WERI-Rb-1 (cell line): ENCODE results near the gene UBE2J2.

ENCODE experiments used
- DNase-seq: peaks from one replicate; pipeline ENCODE4 v3.0.0-alpha.2; 2020
- H3K27ac ChIP-seq: fragments of 250-450 bp; sonication (Bioruptor Pico); 2 replicates; pipeline ENCODE4 v1.5.1; 2020; ENCODE audit warnings: mild to moderate bottlenecking, moderate library complexity
- H3K27me3 ChIP-seq: fragments of 250-450 bp; sonication (Bioruptor Pico); 2 replicates; pipeline ENCODE4 v1.5.1; 2021; ENCODE audit warnings: mild to moderate bottlenecking, low read depth, moderate library complexity; ENCODE audit not compliant: insufficient read depth, severe bottlenecking
- H3K36me3 ChIP-seq: fragments of 250-450 bp; sonication (Bioruptor Pico); 2 replicates; pipeline ENCODE4 v1.5.1; 2020; ENCODE audit warnings: mild to moderate bottlenecking, moderate library complexity
- H3K4me3 ChIP-seq: 2 replicates; pipeline ENCODE4 v1.5.1; 2011; ENCODE audit warnings: low read depth, mild to moderate bottlenecking, control low read depth, low read length
- H3K9me3 ChIP-seq: fragments of 250-450 bp; sonication (Bioruptor Pico); 2 replicates; pipeline ENCODE4 v1.5.1; 2021; ENCODE audit warnings: mild to moderate bottlenecking, moderate library complexity; ENCODE audit not compliant: severe bottlenecking
- CTCF ChIP-seq: IDR thresholded peaks from 2 replicates; pipeline ENCODE4 v1.5.1; 2011; ENCODE audit warnings: low read depth, mild to moderate bottlenecking, control low read depth, inconsistent platforms, low read length

UBE2J2 gene

GRCh38 chr1:1259540-1259939, 14.1 kb downstream of the UBE2J2 start:
- DNase-seq, result no peak
- H3K9me3 ChIP-seq, result no peaks in the 10 kb centered on the region
- no peaks in the 10 kb centered on the region for H3K27me3 ChIP-seq
- TF ChIP-seq CTCF, result no peak
- no peak overlapping the region for H3K27ac ChIP-seq
- peaks cover 68% of the 10 kb centered on the region for H3K36me3 ChIP-seq
- no peak overlapping the region for H3K4me3 ChIP-seq

- peaks cover 68% of the 10 kb centered on the region for H3K36me3 ChIP-seq
- DNase-seq, result no peak
- H3K9me3 ChIP-seq, result no peaks in the 10 kb centered on the region
- no peak overlapping the region for H3K4me3 ChIP-seq
- no peak for TF ChIP-seq CTCF
- H3K27ac ChIP-seq, result no peak overlapping the region
- H3K27me3 ChIP-seq, result no peaks in the 10 kb centered on the region
Observed at GRCh38 chr1:1259119-1259488, 14.6 kb downstream of the UBE2J2 start.

- no peaks in the 10 kb centered on the region for H3K27me3 ChIP-seq
- H3K9me3 ChIP-seq, result no peaks in the 10 kb centered on the region
- H3K4me3 ChIP-seq, result no peak overlapping the region
- peaks cover 64% of the 10 kb centered on the region for H3K36me3 ChIP-seq
- TF ChIP-seq CTCF, result no peak
- no peak for DNase-seq
- H3K27ac ChIP-seq, result no peak overlapping the region
Observed at GRCh38 chr1:1256956-1257871, 16.4 kb downstream of the UBE2J2 start.

- Histone ChIP-seq H3K4me3 (no peak overlapping the region), H3K9me3 (no peaks in the 10 kb centered on the region), H3K36me3 (peaks cover 57% of the 10 kb centered on the region), H3K27ac (no peak overlapping the region), H3K27me3 (no peaks in the 10 kb centered on the region)
- no peak for TF ChIP-seq CTCF
- no peak for DNase-seq
Observed at GRCh38 chr1:1255611-1256010, 18.0 kb downstream of the UBE2J2 start.

- peaks cover 52% of the 10 kb centered on the region for H3K36me3 ChIP-seq
Observed at GRCh38 chr1:1255078-1255477, 18.6 kb downstream of the UBE2J2 start.

More at GRCh38 chr1:1255078-1255477, 18.6 kb downstream of the UBE2J2 start:
- no peaks in the 10 kb centered on the region for H3K9me3 ChIP-seq
- DNase-seq, result no peak
- no peak overlapping the region for H3K4me3 ChIP-seq
- H3K27ac ChIP-seq, result no peak overlapping the region
- TF ChIP-seq CTCF, result no peak
- H3K27me3 ChIP-seq, result no peaks in the 10 kb centered on the region
